Esophagus muscularis mucosa (tissue), 4 donors: ENCODE measurements around the gene IGFBP5. TPM values are rescaled to one million over a fixed set of nuclear protein-coding genes. Genes with fewer than 3 reads are reported as not detected.

Experiments
- DNase-seq: peaks from one replicate; pipeline ENCODE4 v3.0.0-alpha.2; 2017; ENCODE audit errors: extremely low spot score
- H3K27ac ChIP-seq, 4 donors: fragments of 200-600 bp; sonication (generic); replicated peaks in 1 of 4; 1 replicate in 3 of 4; 2 replicates in 1 of 4; pipeline ENCODE4 v1.5.1; 2016 to 2019; ENCODE audit warnings: mild to moderate bottlenecking in 1 of 4
- H3K27me3 ChIP-seq, 4 donors: fragments of 200-600 bp; sonication (generic); one replicate each; pipeline versions ENCODE4 v1.5.1 to v1.6.0; 2016 to 2019
- H3K36me3 ChIP-seq, 4 donors: fragments of 200-600 bp; sonication (generic); one replicate each; pipeline ENCODE4 v1.5.1; 2016 to 2019
- H3K4me1 ChIP-seq, 4 donors: fragments of 200-600 bp; sonication (generic); one replicate each; pipeline ENCODE4 v1.5.1; 2016 to 2019
- H3K4me3 ChIP-seq, 4 donors: fragments of 200-600 bp; sonication (generic); 1 replicate in 2 of 4; 2 replicates in 2 of 4; pipeline ENCODE4 v1.5.1; 2016 to 2019; ENCODE audit warnings: mild to moderate bottlenecking in 4 of 4, moderate library complexity in 1 of 4
- H3K9me3 ChIP-seq, 4 donors: fragments of 200-600 bp; sonication (generic); 1 replicate in 3 of 4; 2 replicates in 1 of 4; pipeline ENCODE4 v1.5.1; 2016 to 2019
- EP300 ChIP-seq: sonication (generic); formaldehyde crosslinking; IDR thresholded peaks from one replicate; pipeline ENCODE4 v1.6.1; 2017; ENCODE audit warnings: antibody characterized with exemption
- POLR2A ChIP-seq: fragments of 450-650 bp; IDR thresholded peaks from one replicate; pipeline ENCODE4 v1.6.1; 2017; ENCODE audit warnings: antibody characterized with exemption, moderate library complexity, mild to moderate bottlenecking, low read depth
- POLR2AphosphoS5 ChIP-seq, 2 donors: sonication (generic); formaldehyde crosslinking; IDR thresholded peaks; one replicate each; pipeline ENCODE4 v1.6.1; 2017; ENCODE audit warnings: antibody characterized with exemption in 2 of 2
- WGBS: methylation state at CpG from one replicate; pipeline ENCODE4 v1.1.5; 2018; 5-methylcytosine and 5-hydroxymethylcytosine counted together
- intact Hi-C: fragments of 100-400 bp; cut with DNase I; formaldehyde crosslinking; loops from one replicate; pipeline ENCODE4 v1.15.1; 2023
- total RNA-seq, 4 donors: library from RNA; depleted of rRNA; stranded (reverse); fragments of >200 nt; gene quantifications; one replicate each; pipeline versions ENCODE4 v1.1.0 to v1.2.1, GENCODE V29; 2016
- TF ChIP-seq, protein P1 (sequence below), 3 experiments: fragments of 200-600 bp in 2 of 3; fragments of 450-650 bp in 1 of 3; sonication (generic) in 2 of 3; IDR thresholded peaks; one replicate each; pipeline ENCODE4 v1.5.1; 2017 to 2019; ENCODE audit warnings: antibody characterized with exemption in 3 of 3, mild to moderate bottlenecking in 2 of 3, moderate library complexity in 1 of 3

The IGFBP5 gene
- total RNA-seq, 4 donors from 2014 or later = 547 to 1,471 (median 705) TPM

DNA sequence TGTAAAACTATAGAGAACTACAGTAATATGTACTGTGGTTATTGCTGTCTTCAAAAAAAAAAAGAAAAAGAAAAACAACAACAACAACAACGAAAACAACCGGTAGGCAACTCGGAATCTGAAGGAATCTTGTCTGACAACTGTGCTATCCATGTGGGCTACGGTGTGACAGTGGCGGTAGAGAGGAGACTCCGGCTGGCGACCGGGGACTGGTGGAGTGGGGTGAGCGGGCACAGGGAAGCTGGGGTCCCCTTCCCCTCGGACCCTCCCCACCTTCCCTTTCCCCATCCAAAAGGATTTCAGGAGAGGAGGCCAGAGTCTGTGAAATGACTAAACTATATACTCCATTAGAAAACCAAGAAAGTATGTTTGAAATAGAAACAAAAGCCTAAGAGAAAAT lies 22.9 kb downstream of the IGFBP5 start:
- intact Hi-C loops = no loop called here

DNA sequence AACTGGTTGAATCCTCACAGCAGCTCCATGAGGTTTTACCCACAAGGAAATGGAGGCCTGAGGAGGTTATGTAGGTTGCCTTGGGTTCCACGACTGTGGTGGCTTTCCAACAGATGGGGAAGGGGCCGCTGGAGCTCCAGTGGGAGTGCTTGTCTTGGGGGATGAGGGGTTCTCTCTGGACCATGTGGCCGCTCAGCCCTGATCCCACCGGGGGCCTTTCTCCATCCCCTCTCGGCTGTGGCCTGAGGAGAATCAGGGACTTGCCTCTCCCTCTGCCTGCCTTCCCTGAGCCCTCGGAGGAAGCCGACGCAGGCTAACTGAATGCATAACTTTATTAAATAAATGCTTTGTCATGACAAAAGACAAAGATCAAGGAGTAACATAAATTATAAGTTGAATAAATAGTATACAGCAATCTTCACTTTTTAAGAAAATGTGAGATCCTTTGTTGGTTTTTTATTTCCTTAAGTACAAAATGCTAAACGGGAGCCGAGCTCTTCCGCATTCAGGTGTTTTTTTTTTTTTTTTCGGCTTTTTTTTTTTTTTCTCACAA lies 23.5 kb downstream of the IGFBP5 start:
- Histone ChIP-seq H3K9me3 (no peaks in the 10 kb centered on the region), H3K27ac (peak overlapping the region; percentile 13 to 44 (median 38)), H3K4me1 (no peaks in the 10 kb centered on the region), H3K4me3 (no peak overlapping the region), H3K27me3 (no peaks in the 10 kb centered on the region), H3K36me3 (peaks cover 0 to 37% (median 23%) of the 10 kb centered on the region in 4 donors)
- no peak for DNase-seq
- intact Hi-C loops = no loop called here
- TF ChIP-seq EP300 (no peak), POLR2AphosphoS5 (IDR thresholded peaks at IDR 0.05) (no peak), POLR2A (no peak)
- TF ChIP-seq, protein P1, sequence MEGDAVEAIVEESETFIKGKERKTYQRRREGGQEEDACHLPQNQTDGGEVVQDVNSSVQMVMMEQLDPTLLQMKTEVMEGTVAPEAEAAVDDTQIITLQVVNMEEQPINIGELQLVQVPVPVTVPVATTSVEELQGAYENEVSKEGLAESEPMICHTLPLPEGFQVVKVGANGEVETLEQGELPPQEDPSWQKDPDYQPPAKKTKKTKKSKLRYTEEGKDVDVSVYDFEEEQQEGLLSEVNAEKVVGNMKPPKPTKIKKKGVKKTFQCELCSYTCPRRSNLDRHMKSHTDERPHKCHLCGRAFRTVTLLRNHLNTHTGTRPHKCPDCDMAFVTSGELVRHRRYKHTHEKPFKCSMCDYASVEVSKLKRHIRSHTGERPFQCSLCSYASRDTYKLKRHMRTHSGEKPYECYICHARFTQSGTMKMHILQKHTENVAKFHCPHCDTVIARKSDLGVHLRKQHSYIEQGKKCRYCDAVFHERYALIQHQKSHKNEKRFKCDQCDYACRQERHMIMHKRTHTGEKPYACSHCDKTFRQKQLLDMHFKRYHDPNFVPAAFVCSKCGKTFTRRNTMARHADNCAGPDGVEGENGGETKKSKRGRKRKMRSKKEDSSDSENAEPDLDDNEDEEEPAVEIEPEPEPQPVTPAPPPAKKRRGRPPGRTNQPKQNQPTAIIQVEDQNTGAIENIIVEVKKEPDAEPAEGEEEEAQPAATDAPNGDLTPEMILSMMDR (IDR thresholded peaks at IDR 0.05) = no peak
- 73% methylated on average over 11 of the region's 12 CpGs for WGBS

More for the DNA sequence above, 22.9 kb downstream of the IGFBP5 start:
- Histone ChIP-seq H3K27me3 (no peaks in the 10 kb centered on the region), H3K4me3 (no peak overlapping the region), H3K4me1 (no peaks in the 10 kb centered on the region), H3K27ac (peak overlapping the region in 2 of 4 donors; percentile 19 to 54), H3K36me3 (peaks cover 5 to 43% (median 29%) of the 10 kb centered on the region in 4 donors), H3K9me3 (no peaks in the 10 kb centered on the region)
- 77% methylated on average over 10 of the region's 10 CpGs for WGBS
- DNase-seq = no peak
- TF ChIP-seq POLR2A = no peak
- no peak for TF ChIP-seq POLR2AphosphoS5 (IDR thresholded peaks at IDR 0.05)
- TF ChIP-seq EP300 = no peak
- TF ChIP-seq, protein P1 (IDR thresholded peaks at IDR 0.05) = no peak

DNA sequence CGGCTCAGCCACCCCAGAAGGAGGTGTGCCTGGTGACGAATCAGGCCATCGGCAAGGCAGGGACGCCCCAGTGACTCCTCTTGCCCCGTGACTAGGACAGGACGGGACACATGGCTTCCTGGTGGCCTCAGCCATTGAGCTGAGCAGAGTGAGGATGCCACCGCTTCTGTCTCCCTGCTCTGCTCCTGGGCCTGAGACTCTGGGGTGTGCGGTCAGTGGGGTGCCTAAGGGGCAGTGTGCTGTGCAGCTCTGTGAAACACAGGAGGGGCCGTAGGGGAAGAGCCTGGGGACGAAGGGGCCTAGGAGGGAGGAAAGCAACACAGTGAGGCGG lies 24.3 kb downstream of the IGFBP5 start:
- Histone ChIP-seq H3K4me3 (no peak overlapping the region), H3K4me1 (peaks cover 4 to 8% (median 5%) of the 10 kb centered on the region in 4 donors), H3K36me3 (peaks cover 0 to 29% (median 15%) of the 10 kb centered on the region in 4 donors), H3K27me3 (no peaks in the 10 kb centered on the region), H3K27ac (peak overlapping the region in 1 of 4 donors; percentile 5), H3K9me3 (no peaks in the 10 kb centered on the region)
- no peak for DNase-seq
- intact Hi-C loops = no loop called here
- WGBS = 98% methylated on average over 11 of the region's 11 CpGs
- TF ChIP-seq EP300 (no peak), POLR2A (no peak), POLR2AphosphoS5 (IDR thresholded peaks at IDR 0.05) (no peak)
- TF ChIP-seq, protein P1 (IDR thresholded peaks at IDR 0.05) = no peak

DNA sequence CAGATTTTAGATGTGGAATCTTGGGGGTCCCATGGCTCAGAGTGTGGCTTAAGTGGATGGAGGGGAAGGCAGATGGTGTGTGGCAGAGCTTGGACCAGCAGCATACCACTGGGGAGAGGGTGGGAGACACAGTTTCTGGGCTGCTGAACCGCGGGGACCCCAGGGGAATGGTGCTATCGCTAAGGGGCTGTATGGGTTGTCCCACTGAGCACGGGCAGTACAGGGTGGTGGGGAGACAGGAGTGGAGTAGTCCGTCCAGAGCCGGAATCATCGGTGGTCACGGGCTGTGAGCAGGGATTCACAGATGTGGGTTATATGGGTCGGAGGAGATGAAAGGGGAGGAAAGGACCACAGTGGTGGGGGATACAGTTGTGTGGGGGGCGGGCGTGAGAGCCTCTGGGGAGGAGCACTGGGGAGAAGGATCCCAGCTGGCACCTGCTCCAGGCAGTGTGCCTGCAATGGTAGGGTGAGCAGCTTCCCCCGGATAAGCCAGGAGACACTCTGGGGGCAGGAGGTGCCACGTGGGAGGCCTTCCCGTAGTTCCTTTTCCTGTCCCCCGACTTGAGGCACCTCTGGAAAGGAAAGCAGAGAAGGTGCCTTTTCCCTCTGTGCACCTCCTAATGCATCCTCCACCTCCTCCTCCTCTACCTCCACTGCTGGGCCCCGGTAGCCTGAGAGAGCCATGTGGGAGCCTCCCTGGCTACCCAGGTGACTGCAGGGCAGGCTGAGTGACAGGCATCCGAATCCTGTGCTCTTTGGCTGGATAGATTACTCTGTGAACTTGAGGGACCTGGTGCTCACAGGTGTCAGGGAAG lies 24.9 kb downstream of the IGFBP5 start:
- DNase-seq = no peak
- H3K27me3 ChIP-seq = no peaks in the 10 kb centered on the region
- no peak overlapping the region for H3K4me3 ChIP-seq
- no peaks in the 10 kb centered on the region for H3K9me3 ChIP-seq
- no peak overlapping the region for H3K27ac ChIP-seq
- intact Hi-C loops = no loop called here
- peaks cover 10 to 14% (median 11%) of the 10 kb centered on the region in 4 donors for H3K4me1 ChIP-seq
- 67% methylated on average over 17 of the region's 17 CpGs for WGBS
- TF ChIP-seq POLR2AphosphoS5 (IDR thresholded peaks at IDR 0.05) = no peak
- TF ChIP-seq POLR2A = no peak
- TF ChIP-seq, protein P1 (IDR thresholded peaks at IDR 0.05) = no peak
- no peak for TF ChIP-seq EP300
- peaks cover 0 to 23% (median 11%) of the 10 kb centered on the region in 4 donors for H3K36me3 ChIP-seq
